OCI-LY3 (cell line): ENCODE results near the gene SLC25A23.

Experiments used
- EZH2phosphoT487 ChIP-seq: fragments of 200-600 bp; shearing (Covaris generic); IDR thresholded peaks from 2 replicates; pipeline ENCODE4 v1.6.1; 2018; ENCODE audit warnings: antibody characterized with exemption, mixed run types, low read depth
- TF ChIP-seq, protein P1 (sequence below): fragments of 200-600, 300-600 bp; sonication (generic); IDR thresholded peaks from 2 replicates; pipeline ENCODE4 v1.5.1; 2014; ENCODE audit warnings: antibody characterized with exemption, low read length, low read depth

GRCh38 chr19:6402058-6402457 lies 57.5 kb downstream of the SLC25A23 start:
- TF ChIP-seq, protein P1, sequence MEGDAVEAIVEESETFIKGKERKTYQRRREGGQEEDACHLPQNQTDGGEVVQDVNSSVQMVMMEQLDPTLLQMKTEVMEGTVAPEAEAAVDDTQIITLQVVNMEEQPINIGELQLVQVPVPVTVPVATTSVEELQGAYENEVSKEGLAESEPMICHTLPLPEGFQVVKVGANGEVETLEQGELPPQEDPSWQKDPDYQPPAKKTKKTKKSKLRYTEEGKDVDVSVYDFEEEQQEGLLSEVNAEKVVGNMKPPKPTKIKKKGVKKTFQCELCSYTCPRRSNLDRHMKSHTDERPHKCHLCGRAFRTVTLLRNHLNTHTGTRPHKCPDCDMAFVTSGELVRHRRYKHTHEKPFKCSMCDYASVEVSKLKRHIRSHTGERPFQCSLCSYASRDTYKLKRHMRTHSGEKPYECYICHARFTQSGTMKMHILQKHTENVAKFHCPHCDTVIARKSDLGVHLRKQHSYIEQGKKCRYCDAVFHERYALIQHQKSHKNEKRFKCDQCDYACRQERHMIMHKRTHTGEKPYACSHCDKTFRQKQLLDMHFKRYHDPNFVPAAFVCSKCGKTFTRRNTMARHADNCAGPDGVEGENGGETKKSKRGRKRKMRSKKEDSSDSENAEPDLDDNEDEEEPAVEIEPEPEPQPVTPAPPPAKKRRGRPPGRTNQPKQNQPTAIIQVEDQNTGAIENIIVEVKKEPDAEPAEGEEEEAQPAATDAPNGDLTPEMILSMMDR: no peak
- no peak for TF ChIP-seq EZH2phosphoT487
